Common myeloid progenitor, CD34-positive (primary cell): Measurements from ENCODE around the gene DLG5.

ENCODE experiments used
- CTCF ChIA-PET: fragments of 350-600 bp; sonication (Branson Sonifier 250); formaldehyde crosslinking; loops from one replicate; lab custom pipeline; 2021; ENCODE audit warnings: antibody characterized with exemption; lab: Charles Lee
- POLR2A ChIA-PET: fragments of 350-600 bp; sonication (Branson Sonifier 250); formaldehyde crosslinking; loops from one replicate; lab custom pipeline; 2021; ENCODE audit warnings: antibody characterized with exemption; lab: Charles Lee
- DNase-seq, 3 donors: peaks; one replicate each; pipeline versions ENCODE4 v3.0.0 to v3.0.0-alpha.2; 2013
- H3K27ac ChIP-seq, 2 experiments: 1 replicate in 1 of 2; 2 replicates in 1 of 2; pipeline ENCODE4 v1.7.0; 2013; ENCODE audit warnings: inconsistent platforms in 2 of 2, low read length in 2 of 2, mild to moderate bottlenecking in 2 of 2, low read depth in 1 of 2, moderate library complexity in 1 of 2; ENCODE audit not compliant: severe bottlenecking in 2 of 2, insufficient read depth in 1 of 2, poor library complexity in 1 of 2
- H3K27me3 ChIP-seq, 5 experiments: replicated peaks in 2 of 5; 1 replicate in 3 of 5; 2 replicates in 2 of 5; pipeline versions ENCODE4 v1.6.1 to v1.7.0; 2013; ENCODE audit warnings: low read length in 4 of 5, mild to moderate bottlenecking in 2 of 5, moderate library complexity in 2 of 5, inconsistent platforms in 1 of 5; ENCODE audit not compliant: insufficient read depth in 5 of 5, control insufficient read depth in 4 of 5
- H3K36me3 ChIP-seq, 4 experiments: 1 replicate in 2 of 4; 2 replicates in 2 of 4; pipeline versions ENCODE4 v1.6.1 to v1.7.0; 2013; ENCODE audit warnings: low read length in 3 of 4, control low read depth in 1 of 4, mild to moderate bottlenecking in 1 of 4; ENCODE audit not compliant: control insufficient read depth in 4 of 4, insufficient read depth in 4 of 4
- H3K4me1 ChIP-seq, 4 experiments: 1 replicate in 3 of 4; 2 replicates in 1 of 4; pipeline versions ENCODE4 v1.6.1 to v1.7.1; 2013; ENCODE audit warnings: low read length in 3 of 4, mild to moderate bottlenecking in 3 of 4, control low read depth in 1 of 4, inconsistent platforms in 1 of 4, moderate library complexity in 1 of 4; ENCODE audit not compliant: control insufficient read depth in 4 of 4, insufficient read depth in 4 of 4; ENCODE audit errors: control extremely low read depth in 1 of 4
- H3K4me3 ChIP-seq, 7 experiments: 1 replicate in 4 of 7; 2 replicates in 3 of 7; pipeline versions ENCODE4 v1.5.1 to v1.7.0; 2013; ENCODE audit warnings: mild to moderate bottlenecking in 7 of 7, low read length in 6 of 7, moderate library complexity in 6 of 7, inconsistent platforms in 2 of 7, low read depth in 2 of 7, control low read depth in 1 of 7; ENCODE audit not compliant: insufficient read depth in 4 of 7, control insufficient read depth in 1 of 7; ENCODE audit errors: extremely low read depth in 1 of 7
- H3K9me3 ChIP-seq, 5 experiments: 1 replicate in 4 of 5; 2 replicates in 1 of 5; pipeline versions ENCODE4 v1.6.1 to v1.7.1; 2013; ENCODE audit warnings: low read length in 4 of 5, mild to moderate bottlenecking in 2 of 5, inconsistent platforms in 1 of 5, low read depth in 1 of 5, moderate library complexity in 1 of 5; ENCODE audit not compliant: control insufficient read depth in 4 of 5, insufficient read depth in 2 of 5; ENCODE audit errors: control extremely low read depth in 1 of 5
- WGBS: methylation state at CpG from one replicate; pipeline ENCODE4 v1.1.5; 2013; ENCODE audit not compliant: insufficient coverage; 5-methylcytosine and 5-hydroxymethylcytosine counted together

The DLG5 gene

DNA sequence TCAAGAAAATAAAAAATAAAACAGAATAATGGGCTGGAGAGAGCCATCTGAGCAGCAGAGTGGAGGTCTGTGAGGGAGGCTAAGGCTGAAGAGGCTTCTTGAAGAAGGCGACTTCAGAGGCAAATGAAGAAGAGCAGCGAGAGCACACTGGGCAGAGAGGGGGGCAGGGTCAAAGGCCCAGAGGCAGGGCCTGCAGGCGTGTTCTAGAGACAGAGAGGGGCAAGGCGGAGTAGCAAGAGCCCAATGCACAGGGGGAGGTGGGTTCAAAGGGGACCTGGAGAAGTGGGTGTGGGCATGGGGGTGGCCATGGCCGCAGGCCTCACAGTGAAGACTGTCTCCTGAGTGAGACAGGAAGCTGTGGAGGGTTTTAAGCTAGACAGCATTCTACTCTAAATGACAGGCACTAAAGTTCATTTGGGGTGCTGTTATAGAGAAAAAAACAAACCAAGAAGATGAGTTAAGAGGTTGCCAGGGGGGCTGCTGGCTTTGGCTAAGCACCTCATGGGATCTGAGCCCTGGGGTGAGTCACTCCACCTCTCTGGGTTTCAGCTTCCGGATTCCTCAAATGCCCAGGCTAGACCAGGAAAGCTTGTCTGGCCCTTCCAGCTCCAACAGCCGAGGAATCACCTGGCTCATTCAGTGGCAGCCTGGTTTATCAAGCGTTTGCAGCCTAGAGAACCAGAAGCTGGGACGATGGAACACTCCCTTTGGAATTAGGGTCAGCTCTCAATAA is 81.7 kb downstream of the DLG5 start:
- Histone ChIP-seq H3K36me3 (peaks cover 0 to 10% (median 7%) of the 10 kb centered on the region in 4 experiments), H3K27ac (no peak overlapping the region), H3K27me3 (no peaks in the 10 kb centered on the region), H3K4me3 (no peak overlapping the region), H3K4me1 (peaks cover 0 to 9% (median 4%) of the 10 kb centered on the region in 4 experiments), H3K9me3 (no peaks in the 10 kb centered on the region)
- POLR2A ChIA-PET: no interaction called here
- CTCF ChIA-PET: interaction anchor here (1.0 kb wide), 1 partner anchor 12 kb away, joined by 3 read pairs; no protein-coding TSS in a partner anchor
- no peak for DNase-seq
- WGBS: 89% methylated on average over 8 of the region's 9 CpGs

DNA sequence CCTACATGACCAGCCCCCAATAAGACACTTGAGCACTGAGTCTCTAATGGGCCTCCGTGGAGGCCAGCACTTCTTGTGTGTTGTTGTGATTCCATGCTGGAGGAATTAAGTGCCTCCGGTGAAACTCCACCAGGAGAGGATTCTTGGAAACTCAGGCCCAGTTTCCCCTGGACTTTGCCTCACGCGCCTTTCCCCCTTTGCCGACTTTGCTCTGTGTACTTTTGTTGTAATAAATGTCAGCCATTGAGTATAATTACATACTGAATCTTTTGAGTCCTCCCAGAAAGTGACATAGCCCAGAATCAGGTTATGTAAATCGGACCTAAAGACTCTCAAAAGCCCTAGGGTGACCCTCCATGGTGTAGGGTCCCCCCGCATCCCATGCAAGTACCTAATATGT is 82.4 kb downstream of the DLG5 start:
- CTCF ChIA-PET: interaction anchor here (1.0 kb wide), 1 partner anchor 11 kb away, joined by 3 read pairs; no protein-coding TSS in a partner anchor

DNA sequence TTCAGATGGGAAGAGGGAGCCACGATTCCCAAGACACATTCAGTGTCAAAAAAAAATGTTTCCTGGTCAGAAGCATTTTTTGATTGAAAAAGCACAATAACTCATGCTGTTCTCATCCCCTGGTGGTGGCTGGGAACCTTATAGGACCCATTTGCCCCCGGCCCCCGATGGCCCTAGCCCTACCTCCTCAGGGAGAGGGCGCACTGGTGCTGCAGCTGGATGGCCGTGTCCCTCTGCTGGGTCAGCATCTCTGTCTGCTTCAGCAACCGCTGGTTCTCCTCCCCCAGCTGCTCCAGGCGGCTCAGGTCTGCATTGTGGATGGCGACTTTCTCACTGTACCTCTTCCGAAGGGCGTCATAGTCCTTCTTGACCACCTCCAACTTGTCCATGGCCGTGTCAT is 83.3 kb downstream of the DLG5 start:
- no peaks in the 10 kb centered on the region for H3K27me3 ChIP-seq
- 98% methylated on average over 10 of the region's 11 CpGs for WGBS
- no peaks in the 10 kb centered on the region for H3K9me3 ChIP-seq
- peaks cover 0 to 10% (median 7%) of the 10 kb centered on the region in 4 experiments for H3K36me3 ChIP-seq
- DNase-seq: no peak
- no peak overlapping the region for H3K4me3 ChIP-seq
- CTCF ChIA-PET: no interaction called here
- H3K27ac ChIP-seq: no peak overlapping the region
- POLR2A ChIA-PET: no interaction called here
- H3K4me1 ChIP-seq: peaks cover 0 to 9% (median 3%) of the 10 kb centered on the region in 4 experiments

More for the DNA sequence above, 82.4 kb downstream of the DLG5 start:
- Histone ChIP-seq H3K27ac (no peak overlapping the region), H3K4me1 (peaks cover 0 to 9% (median 4%) of the 10 kb centered on the region in 4 experiments), H3K9me3 (no peaks in the 10 kb centered on the region), H3K27me3 (no peaks in the 10 kb centered on the region), H3K36me3 (peaks cover 0 to 10% (median 7%) of the 10 kb centered on the region in 4 experiments), H3K4me3 (no peak overlapping the region)
- no peak for DNase-seq
- POLR2A ChIA-PET: no interaction called here
- WGBS: 94% methylated on average over 3 of the region's 7 CpGs

DNA sequence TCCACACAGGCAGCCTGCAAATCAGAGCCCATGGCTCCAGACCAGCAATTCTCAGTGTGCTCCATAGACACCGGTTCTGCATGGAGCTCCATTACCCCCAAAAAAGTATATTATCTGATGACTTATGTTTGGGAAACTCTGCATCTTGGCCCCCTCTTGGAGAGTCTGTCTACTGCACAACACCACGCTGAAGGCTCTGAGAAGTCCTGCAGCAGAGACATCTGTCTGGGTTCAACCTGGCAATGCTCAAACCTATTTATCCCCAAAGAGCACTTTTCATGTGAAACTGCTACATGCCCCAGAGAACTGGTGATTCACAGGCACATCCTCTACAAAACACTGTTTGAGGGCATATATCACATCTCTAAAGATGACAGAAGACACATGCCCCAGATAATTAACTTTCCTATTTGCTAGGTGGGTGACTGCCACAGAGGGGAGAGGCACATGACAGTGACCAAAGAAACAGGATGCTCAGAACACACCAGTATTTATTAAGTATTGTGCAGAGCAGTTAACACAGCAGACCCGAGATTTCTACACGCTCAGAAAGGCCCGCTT is 83.8 kb downstream of the DLG5 start:
- H3K4me3 ChIP-seq: no peak overlapping the region
- H3K4me1 ChIP-seq: peaks cover 0 to 9% (median 3%) of the 10 kb centered on the region in 4 experiments
- 97% methylated on average over 4 of the region's 5 CpGs for WGBS
- H3K27me3 ChIP-seq: no peaks in the 10 kb centered on the region
- peaks cover 0 to 10% (median 8%) of the 10 kb centered on the region in 4 experiments for H3K36me3 ChIP-seq
- no peak overlapping the region for H3K27ac ChIP-seq
- CTCF ChIA-PET: no interaction called here
- H3K9me3 ChIP-seq: no peaks in the 10 kb centered on the region
- POLR2A ChIA-PET: no interaction called here
- DNase-seq: no peak

DNA sequence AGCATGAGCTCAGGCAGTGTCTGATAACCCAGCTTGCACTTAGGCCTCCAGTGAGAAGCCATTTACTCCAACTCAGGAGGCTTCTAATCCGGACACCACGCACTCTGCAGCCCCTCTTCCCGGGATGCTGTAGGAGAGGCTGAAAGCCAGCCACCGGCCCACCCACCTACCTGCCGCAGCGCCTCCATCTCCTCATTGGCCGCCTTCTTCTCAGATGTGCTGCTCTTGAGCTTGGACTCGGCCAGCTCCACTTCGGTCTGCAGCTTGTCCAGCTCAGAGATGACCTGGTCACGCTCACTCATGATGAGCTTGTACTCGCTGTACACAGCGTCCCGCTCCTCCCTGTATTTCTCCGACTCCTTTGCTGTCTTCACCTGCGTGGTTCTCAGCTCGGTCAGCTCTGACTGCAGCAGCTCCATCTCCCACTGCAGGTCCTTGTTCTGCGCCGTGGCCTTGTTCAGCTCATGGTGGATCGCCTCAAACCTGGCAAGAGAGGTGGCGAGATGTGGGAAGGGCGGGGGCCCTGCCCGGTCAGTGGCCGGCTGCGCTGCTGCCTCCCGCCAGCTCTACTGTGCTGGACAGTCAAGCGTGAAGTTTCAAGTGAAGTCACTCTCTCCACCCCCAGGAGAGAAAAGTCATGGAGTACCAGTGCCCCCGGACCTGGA is 84.7 kb downstream of the DLG5 start:
- no peak overlapping the region for H3K4me3 ChIP-seq
- H3K4me1 ChIP-seq: peaks cover 0 to 9% (median 3%) of the 10 kb centered on the region in 4 experiments
- DNase-seq: no peak
- no peaks in the 10 kb centered on the region for H3K27me3 ChIP-seq
- 98% methylated on average over 26 of the region's 27 CpGs for WGBS
- H3K27ac ChIP-seq: no peak overlapping the region
- CTCF ChIA-PET: interaction anchor here (0.6 kb wide), 1 partner anchor 269 kb away, joined by 3 read pairs; no protein-coding TSS in a partner anchor
- no peaks in the 10 kb centered on the region for H3K9me3 ChIP-seq
- POLR2A ChIA-PET: no interaction called here
- peaks cover 0 to 10% (median 8%) of the 10 kb centered on the region in 4 experiments for H3K36me3 ChIP-seq

DNA sequence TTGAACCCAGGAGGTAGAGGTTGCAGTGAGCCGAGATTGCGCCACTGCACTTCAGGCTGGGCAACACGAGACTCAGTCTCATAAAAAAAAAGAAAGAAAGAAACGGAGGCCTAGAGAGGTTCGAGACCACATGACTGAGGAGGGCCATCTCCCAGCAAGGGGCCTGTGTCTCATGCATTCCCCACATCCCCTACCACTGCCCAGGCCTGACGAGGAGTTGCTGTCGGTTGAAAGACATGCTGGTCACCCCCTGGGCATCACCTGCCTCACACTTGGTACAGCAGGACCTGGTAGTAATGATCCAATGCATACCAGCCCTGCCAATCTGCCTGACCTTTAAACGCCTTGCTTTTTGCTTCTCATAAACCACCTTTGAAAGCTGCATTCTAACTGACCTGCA is 85.9 kb downstream of the DLG5 start:
- peaks cover 0 to 9% (median 1%) of the 10 kb centered on the region in 4 experiments for H3K4me1 ChIP-seq
- H3K36me3 ChIP-seq: peaks cover 0 to 10% (median 8%) of the 10 kb centered on the region in 4 experiments
- CTCF ChIA-PET: no interaction called here
- no peak overlapping the region for H3K27ac ChIP-seq
- no peak for DNase-seq
- H3K4me3 ChIP-seq: no peak overlapping the region
- WGBS: 100% methylated on average over 7 of the region's 8 CpGs
- H3K27me3 ChIP-seq: no peaks in the 10 kb centered on the region
- no peaks in the 10 kb centered on the region for H3K9me3 ChIP-seq
- POLR2A ChIA-PET: no interaction called here
